Keratinocyte (primary cell): Measurements from ENCODE around the gene RAB37. TPM values are rescaled to one million over a fixed set of nuclear protein-coding genes. Genes with fewer than 3 reads are reported as not detected.

Experiments
- DNase-seq: peaks from one replicate; pipeline ENCODE4 v3.0.0-alpha.2; 2011; ENCODE audit warnings: low read depth, missing footprints, low spot score
- FAIRE-seq: peaks from 2 replicates; lab custom pipeline; 2011; peaks lifted over from hg19 to GRCh38; lab: Jason Lieb, UNC
- H2AFZ ChIP-seq: 2 replicates; pipeline ENCODE4 v1.6.0; 2012; ENCODE audit warnings: low read length, control low read depth, inconsistent platforms; ENCODE audit not compliant: control insufficient read depth
- H3K27ac ChIP-seq: 2 replicates; pipeline ENCODE4 v1.5.1; 2011; ENCODE audit warnings: low read length; ENCODE audit not compliant: control insufficient read depth, insufficient read depth
- H3K27me3 ChIP-seq: 3 replicates; pipeline ENCODE4 v1.6.0; 2011; ENCODE audit warnings: low read length; ENCODE audit not compliant: control insufficient read depth, insufficient read depth; ENCODE audit errors: extremely low read depth
- H3K36me3 ChIP-seq, 2 experiments: 2 replicates in 1 of 2; 3 replicates in 1 of 2; pipeline ENCODE4 v1.5.1; 2011; ENCODE audit warnings: low read length in 2 of 2, mild to moderate bottlenecking in 1 of 2; ENCODE audit not compliant: control insufficient read depth in 2 of 2, insufficient read depth in 2 of 2; ENCODE audit errors: extremely low read depth in 1 of 2
- H3K4me1 ChIP-seq: 3 replicates; pipeline ENCODE4 v1.5.1; 2011; ENCODE audit warnings: low read length; ENCODE audit not compliant: control insufficient read depth, insufficient read depth; ENCODE audit errors: extremely low read depth
- H3K4me2 ChIP-seq: 3 replicates; pipeline ENCODE4 v1.6.0; 2011; ENCODE audit warnings: low read depth, low read length; ENCODE audit not compliant: control insufficient read depth, insufficient read depth; ENCODE audit errors: extremely low read depth
- H3K4me3 ChIP-seq, 3 experiments: fragments of 200-600 bp in 1 of 3; sonication (generic) in 1 of 3; 2 replicates in 2 of 3; 3 replicates in 1 of 3; pipeline ENCODE4 v1.5.1; 2011 to 2016; ENCODE audit warnings: low read length in 3 of 3, mild to moderate bottlenecking in 3 of 3, control low read depth in 2 of 3, inconsistent platforms in 1 of 3, low read depth in 1 of 3, mixed read lengths in 1 of 3, mixed run types in 1 of 3, moderate library complexity in 1 of 3; ENCODE audit not compliant: control insufficient read depth in 2 of 3, insufficient read depth in 2 of 3; ENCODE audit errors: extremely low read depth in 1 of 3
- H3K79me2 ChIP-seq: 2 replicates; pipeline ENCODE4 v1.6.0; 2012; ENCODE audit warnings: low read length; ENCODE audit not compliant: control insufficient read depth, insufficient read depth
- H3K9ac ChIP-seq: 3 replicates; pipeline ENCODE4 v1.6.0; 2011; ENCODE audit warnings: low read length; ENCODE audit not compliant: control insufficient read depth, insufficient read depth; ENCODE audit errors: extremely low read depth
- H3K9me1 ChIP-seq: 3 replicates; pipeline ENCODE4 v1.6.0; 2011; ENCODE audit warnings: low read length; ENCODE audit not compliant: control insufficient read depth, insufficient read depth; ENCODE audit errors: extremely low read depth
- H3K9me3 ChIP-seq: 2 replicates; pipeline ENCODE4 v1.5.1; 2012; ENCODE audit warnings: low read depth, low read length; ENCODE audit not compliant: control insufficient read depth
- H4K20me1 ChIP-seq: 3 replicates; pipeline ENCODE4 v1.6.0; 2011; ENCODE audit warnings: low read length; ENCODE audit not compliant: control insufficient read depth, insufficient read depth; ENCODE audit errors: extremely low read depth
- EZH2 ChIP-seq: IDR thresholded peaks from one replicate; pipeline ENCODE4 v1.6.1; 2012; ENCODE audit warnings: inconsistent platforms, mild to moderate bottlenecking, low read length, moderate library complexity
- dilution Hi-C: fragments of 300-500 bp; cut with MboI; formaldehyde crosslinking; loops from one replicate; pipeline ENCODE4 v1.7.0; 2020; ENCODE audit warnings: low sequenced_read_pairs; ENCODE audit not compliant: extremely low pct_ligation_motif_present
- polyA plus RNA-seq, 5 experiments: library from polyadenylated mRNA; depleted of rRNA in 3 of 5; stranded (reverse) in 3 of 5; stranded (forward) in 1 of 5; unstranded in 1 of 5; fragments of >200 nt; gene quantifications; 1 replicate in 1 of 5; 2 replicates in 3 of 5; 3 replicates in 1 of 5; pipeline versions ENCODE4 v1.2.1 to v1.2.3, GENCODE V29; 2011 to 2012; ENCODE audit warnings: missing spikeins in 2 of 5, low read depth in 1 of 5, low replicate concordance in 1 of 5
- TF ChIP-seq, protein P1 (sequence below), 3 experiments: IDR thresholded peaks in 1 of 3; conservative IDR thresholded peaks in 1 of 3; optimal IDR thresholded peaks in 1 of 3; 2 replicates in 2 of 3; 3 replicates in 1 of 3; pipeline versions ENCODE3 to v1.5.1; 2011; ENCODE audit warnings: low read length in 3 of 3, mild to moderate bottlenecking in 3 of 3, moderate library complexity in 2 of 3, control low read depth in 1 of 3, inconsistent platforms in 1 of 3; ENCODE audit not compliant: insufficient read depth in 2 of 3; ENCODE audit errors: extremely low read depth in 1 of 3

Gene RAB37
- polyA plus RNA-seq, 1 donor (not counting 4 experiments of a cell fraction or from before 2014, with no cell fraction given), result 0.03 TPM

DNA sequence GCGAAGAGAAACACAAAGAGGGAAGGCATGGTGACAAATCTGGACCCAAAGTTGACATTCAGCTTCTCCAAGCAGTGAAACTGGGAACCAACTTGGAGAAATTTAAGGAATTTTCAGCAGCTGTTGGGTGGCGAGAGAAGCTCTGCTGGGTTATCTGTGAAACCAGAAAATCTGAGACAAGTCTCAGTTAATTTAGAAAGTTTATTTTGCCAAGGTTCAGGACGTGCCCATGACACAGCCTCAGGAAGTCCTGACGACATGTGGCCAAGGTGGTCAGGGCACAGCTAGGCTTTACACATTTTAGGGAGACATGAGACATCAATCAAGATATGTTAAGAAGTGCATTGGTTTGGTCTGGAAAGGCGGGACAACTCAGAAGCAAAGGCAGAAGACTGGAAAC, 13.2 kb upstream of the RAB37 start:
- dilution Hi-C loops, result no loop called here
- no peak for TF ChIP-seq EZH2
- TF ChIP-seq, protein P1, sequence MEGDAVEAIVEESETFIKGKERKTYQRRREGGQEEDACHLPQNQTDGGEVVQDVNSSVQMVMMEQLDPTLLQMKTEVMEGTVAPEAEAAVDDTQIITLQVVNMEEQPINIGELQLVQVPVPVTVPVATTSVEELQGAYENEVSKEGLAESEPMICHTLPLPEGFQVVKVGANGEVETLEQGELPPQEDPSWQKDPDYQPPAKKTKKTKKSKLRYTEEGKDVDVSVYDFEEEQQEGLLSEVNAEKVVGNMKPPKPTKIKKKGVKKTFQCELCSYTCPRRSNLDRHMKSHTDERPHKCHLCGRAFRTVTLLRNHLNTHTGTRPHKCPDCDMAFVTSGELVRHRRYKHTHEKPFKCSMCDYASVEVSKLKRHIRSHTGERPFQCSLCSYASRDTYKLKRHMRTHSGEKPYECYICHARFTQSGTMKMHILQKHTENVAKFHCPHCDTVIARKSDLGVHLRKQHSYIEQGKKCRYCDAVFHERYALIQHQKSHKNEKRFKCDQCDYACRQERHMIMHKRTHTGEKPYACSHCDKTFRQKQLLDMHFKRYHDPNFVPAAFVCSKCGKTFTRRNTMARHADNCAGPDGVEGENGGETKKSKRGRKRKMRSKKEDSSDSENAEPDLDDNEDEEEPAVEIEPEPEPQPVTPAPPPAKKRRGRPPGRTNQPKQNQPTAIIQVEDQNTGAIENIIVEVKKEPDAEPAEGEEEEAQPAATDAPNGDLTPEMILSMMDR (optimal IDR thresholded peaks at IDR 0.05 in 1 of 3, IDR thresholded peaks at IDR 0.05 in 1 of 3, conservative IDR thresholded peaks at IDR 0.05 in 1 of 3; ENCODE audit: extremely low read depth in 1 of 3, insufficient read depth in 2 of 3, low read length in 3 of 3), result no peak

DNA sequence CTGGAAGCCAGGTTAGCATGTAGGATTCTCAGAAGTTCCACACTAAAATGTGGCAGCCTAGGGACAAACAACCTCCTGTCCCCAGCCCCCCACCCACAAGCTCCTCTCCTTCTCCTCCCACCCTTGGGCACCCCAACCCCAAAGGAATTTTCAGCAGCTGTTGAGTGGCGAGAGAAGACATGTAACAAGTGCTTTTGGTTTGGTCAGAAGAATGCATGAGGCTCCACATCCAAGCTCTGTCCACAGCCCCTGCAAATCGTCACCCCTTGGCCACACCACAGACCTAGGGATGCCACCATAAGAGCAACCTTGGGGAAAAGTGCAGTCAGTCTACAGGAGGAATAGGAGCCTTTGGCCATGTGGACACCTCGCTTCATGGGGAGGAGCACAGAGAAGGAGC, 11.9 kb upstream of the RAB37 start:
- DNase-seq, result no peak
- Histone ChIP-seq H3K9me3 (no peaks in the 10 kb centered on the region), H3K36me3 (no peaks in the 10 kb centered on the region), H3K4me2 (no peak overlapping the region), H3K27me3 (no peaks in the 10 kb centered on the region), H3K4me3 (no peak overlapping the region), H3K4me1 (no peaks in the 10 kb centered on the region), H3K27ac (no peak overlapping the region), H3K79me2 (no peaks in the 10 kb centered on the region), H2AFZ (no peak overlapping the region), H3K9me1 (no peaks in the 10 kb centered on the region), H4K20me1 (no peaks in the 10 kb centered on the region), H3K9ac (no peak overlapping the region)
- dilution Hi-C loops, result no loop called here
- TF ChIP-seq, protein P1 (optimal IDR thresholded peaks at IDR 0.05 in 1 of 3, IDR thresholded peaks at IDR 0.05 in 1 of 3, conservative IDR thresholded peaks at IDR 0.05 in 1 of 3; ENCODE audit: extremely low read depth in 1 of 3, insufficient read depth in 2 of 3, low read length in 3 of 3), result no peak
- TF ChIP-seq EZH2, result no peak
- no peak for FAIRE-seq

More for the DNA sequence above, 13.2 kb upstream of the RAB37 start:
- H3K79me2 ChIP-seq, result no peaks in the 10 kb centered on the region
- no peaks in the 10 kb centered on the region for H3K9me3 ChIP-seq
- no peak overlapping the region for H3K9ac ChIP-seq
- no peak overlapping the region for H2AFZ ChIP-seq
- H3K36me3 ChIP-seq, result no peaks in the 10 kb centered on the region
- no peaks in the 10 kb centered on the region for H4K20me1 ChIP-seq
- H3K4me3 ChIP-seq, result no peak overlapping the region
- no peak overlapping the region for H3K4me2 ChIP-seq
- DNase-seq (no peak), FAIRE-seq (no peak)
- H3K4me1 ChIP-seq, result no peaks in the 10 kb centered on the region
- no peaks in the 10 kb centered on the region for H3K9me1 ChIP-seq
- no peak overlapping the region for H3K27ac ChIP-seq
- no peaks in the 10 kb centered on the region for H3K27me3 ChIP-seq
